NB4 (cell line): ENCODE measurements around the gene SLC2A4RG.

Experiments used
- POLR2A ChIP-seq: IDR thresholded peaks from 2 replicates; pipeline ENCODE4 v1.6.1; 2011; ENCODE audit warnings: mild to moderate bottlenecking; ENCODE audit not compliant: insufficient read length; ENCODE audit errors: extremely low read depth
- TF ChIP-seq, protein P1 (sequence below): IDR thresholded peaks from one replicate; pipeline ENCODE4 v1.5.1; 2012; ENCODE audit warnings: low read depth, low read length

DNA sequence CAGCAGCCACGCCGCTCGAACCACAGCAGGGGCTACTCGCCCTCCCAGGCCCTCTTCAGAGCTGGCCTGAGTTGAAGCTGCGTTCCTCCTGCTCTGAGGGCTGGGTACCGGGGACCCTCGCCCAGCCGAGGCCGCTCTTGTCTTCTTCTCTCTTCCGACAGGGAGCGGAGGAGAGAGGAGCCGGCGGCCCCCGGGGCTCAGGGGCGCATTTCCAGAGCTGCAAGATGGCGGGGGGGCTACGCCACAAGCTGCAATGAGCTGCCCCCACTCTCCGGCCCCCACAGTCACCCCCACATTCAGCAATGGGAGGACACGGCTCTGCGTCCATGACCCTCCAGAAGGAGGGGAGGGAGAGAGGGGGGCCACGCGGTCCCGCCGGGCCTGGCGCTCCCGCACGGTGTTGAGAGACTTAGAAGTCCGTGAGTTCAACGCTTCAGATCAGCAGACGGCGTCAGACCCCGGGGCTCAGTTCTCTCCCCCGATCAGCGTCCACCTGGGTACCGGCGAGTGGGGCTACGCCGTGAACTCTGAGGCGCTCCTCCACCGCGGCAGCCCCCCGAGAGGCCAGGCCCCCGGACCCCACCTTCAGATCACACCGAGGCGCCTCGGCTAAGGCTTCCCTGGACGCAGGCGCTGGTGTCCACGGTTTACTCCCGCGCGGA, 31.6 kb downstream of the SLC2A4RG start:
- TF ChIP-seq, protein P1, sequence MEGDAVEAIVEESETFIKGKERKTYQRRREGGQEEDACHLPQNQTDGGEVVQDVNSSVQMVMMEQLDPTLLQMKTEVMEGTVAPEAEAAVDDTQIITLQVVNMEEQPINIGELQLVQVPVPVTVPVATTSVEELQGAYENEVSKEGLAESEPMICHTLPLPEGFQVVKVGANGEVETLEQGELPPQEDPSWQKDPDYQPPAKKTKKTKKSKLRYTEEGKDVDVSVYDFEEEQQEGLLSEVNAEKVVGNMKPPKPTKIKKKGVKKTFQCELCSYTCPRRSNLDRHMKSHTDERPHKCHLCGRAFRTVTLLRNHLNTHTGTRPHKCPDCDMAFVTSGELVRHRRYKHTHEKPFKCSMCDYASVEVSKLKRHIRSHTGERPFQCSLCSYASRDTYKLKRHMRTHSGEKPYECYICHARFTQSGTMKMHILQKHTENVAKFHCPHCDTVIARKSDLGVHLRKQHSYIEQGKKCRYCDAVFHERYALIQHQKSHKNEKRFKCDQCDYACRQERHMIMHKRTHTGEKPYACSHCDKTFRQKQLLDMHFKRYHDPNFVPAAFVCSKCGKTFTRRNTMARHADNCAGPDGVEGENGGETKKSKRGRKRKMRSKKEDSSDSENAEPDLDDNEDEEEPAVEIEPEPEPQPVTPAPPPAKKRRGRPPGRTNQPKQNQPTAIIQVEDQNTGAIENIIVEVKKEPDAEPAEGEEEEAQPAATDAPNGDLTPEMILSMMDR: no peak
- TF ChIP-seq POLR2A: no peak
